ENCODE results near the gene CD2BP2. TPM values are rescaled to one million over a fixed set of nuclear protein-coding genes. Genes with fewer than 3 reads are reported as not detected.

CD2BP2 gene
- total and polyA plus RNA-seq, 2 of the 13 experiments (the other 11 are each of a cell fraction or from before 2014, with no cell fraction given), result 24.9 to 54.6 TPM

DNA sequence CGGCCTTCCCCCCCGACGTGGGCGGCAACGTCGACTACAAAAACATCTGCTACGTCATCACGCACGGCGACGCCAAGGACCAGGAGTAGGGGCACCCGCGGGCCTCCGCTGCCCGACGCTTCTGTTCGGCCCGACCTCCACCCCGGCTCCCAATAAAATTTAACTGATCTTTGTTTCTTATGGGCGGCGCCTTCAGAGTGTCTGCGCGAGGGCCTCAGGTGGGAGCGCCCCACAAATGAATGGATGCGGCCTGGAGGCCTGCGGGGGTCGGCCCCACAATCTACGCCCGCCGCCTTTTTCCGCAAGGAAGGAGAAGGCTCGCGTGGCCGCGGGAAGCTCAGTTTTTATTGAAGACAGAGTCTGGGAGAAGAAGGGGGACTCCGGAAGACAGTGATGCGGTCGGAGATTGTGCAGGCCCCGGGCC lies 22.7 kb upstream of the CD2BP2 start:
- POLR2A ChIA-PET, result interaction anchor here (1.2 to 2.0 kb wide), 5 partner anchors 13 to 32 kb away, joined by 3 to 7 read pairs (median 5); partner anchors contain the start of genes CD2BP2 and ZNF48
- BruUV-seq (replicated peaks), result no TSS peak
- intact Hi-C loops (cut with micrococcal nuclease; ENCODE audit: unreplicated experiment), result loop anchor here (1.0 to 2.0 kb wide), 2 partner anchors 17 to 57 kb away; partner anchors contain the start of gene ZNF48
- TF ChIP-seq, protein P1, sequence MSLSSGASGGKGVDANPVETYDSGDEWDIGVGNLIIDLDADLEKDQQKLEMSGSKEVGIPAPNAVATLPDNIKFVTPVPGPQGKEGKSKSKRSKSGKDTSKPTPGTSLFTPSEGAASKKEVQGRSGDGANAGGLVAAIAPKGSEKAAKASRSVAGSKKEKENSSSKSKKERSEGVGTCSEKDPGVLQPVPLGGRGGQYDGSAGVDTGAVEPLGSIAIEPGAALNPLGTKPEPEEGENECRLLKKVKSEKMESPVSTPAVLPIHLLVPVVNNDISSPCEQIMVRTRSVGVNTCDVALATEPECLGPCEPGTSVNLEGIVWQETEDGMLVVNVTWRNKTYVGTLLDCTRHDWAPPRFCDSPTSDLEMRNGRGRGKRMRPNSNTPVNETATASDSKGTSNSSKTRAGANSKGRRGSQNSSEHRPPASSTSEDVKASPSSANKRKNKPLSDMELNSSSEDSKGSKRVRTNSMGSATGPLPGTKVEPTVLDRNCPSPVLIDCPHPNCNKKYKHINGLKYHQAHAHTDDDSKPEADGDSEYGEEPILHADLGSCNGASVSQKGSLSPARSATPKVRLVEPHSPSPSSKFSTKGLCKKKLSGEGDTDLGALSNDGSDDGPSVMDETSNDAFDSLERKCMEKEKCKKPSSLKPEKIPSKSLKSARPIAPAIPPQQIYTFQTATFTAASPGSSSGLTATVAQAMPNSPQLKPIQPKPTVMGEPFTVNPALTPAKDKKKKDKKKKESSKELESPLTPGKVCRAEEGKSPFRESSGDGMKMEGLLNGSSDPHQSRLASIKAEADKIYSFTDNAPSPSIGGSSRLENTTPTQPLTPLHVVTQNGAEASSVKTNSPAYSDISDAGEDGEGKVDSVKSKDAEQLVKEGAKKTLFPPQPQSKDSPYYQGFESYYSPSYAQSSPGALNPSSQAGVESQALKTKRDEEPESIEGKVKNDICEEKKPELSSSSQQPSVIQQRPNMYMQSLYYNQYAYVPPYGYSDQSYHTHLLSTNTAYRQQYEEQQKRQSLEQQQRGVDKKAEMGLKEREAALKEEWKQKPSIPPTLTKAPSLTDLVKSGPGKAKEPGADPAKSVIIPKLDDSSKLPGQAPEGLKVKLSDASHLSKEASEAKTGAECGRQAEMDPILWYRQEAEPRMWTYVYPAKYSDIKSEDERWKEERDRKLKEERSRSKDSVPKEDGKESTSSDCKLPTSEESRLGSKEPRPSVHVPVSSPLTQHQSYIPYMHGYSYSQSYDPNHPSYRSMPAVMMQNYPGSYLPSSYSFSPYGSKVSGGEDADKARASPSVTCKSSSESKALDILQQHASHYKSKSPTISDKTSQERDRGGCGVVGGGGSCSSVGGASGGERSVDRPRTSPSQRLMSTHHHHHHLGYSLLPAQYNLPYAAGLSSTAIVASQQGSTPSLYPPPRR (CRISPR knock-in tag; IDR thresholded peaks at IDR 0.05; ENCODE audit: borderline replicate concordance), result no peak
- TF ChIP-seq JUN (CRISPR knock-in tag; IDR thresholded peaks at IDR 0.05) (no peak), SAFB2 (CRISPR knock-in tag; IDR thresholded peaks at IDR 0.05; ENCODE audit: borderline replicate concordance, low read depth) (no peak), CBX2 (IDR thresholded peaks at IDR 0.05; ENCODE audit: low read depth, low read length) (no peak), CBX2 (CRISPR knock-in tag; IDR thresholded peaks at IDR 0.05; ENCODE audit: low read depth) (no peak), POLR2A (IDR thresholded peaks at IDR 0.05; ENCODE audit: insufficient read depth in 1 of 2, low read depth in 2 of 2, low read length in 2 of 2) (no peak), HIVEP1 (CRISPR knock-in tag; IDR thresholded peaks at IDR 0.05) (no peak; the same call in 1 of the 2 replicates), TARDBP (CRISPR knock-in tag; IDR thresholded peaks at IDR 0.05) (no peak), TGIF2 (CRISPR knock-in tag; IDR thresholded peaks at IDR 0.05) (no peak), HOXA9 (CRISPR knock-in tag; IDR thresholded peaks at IDR 0.05; ENCODE audit: borderline replicate concordance) (0 out of 2 replicates have a peak, but pooled peaks have one; percentile 55), SNRNP70 (IDR thresholded peaks at IDR 0.05; ENCODE audit: low read depth, low read length) (no peak), ZNF326 (CRISPR knock-in tag; IDR thresholded peaks at IDR 0.05; ENCODE audit: borderline replicate concordance) (no peak)
- TF ChIP-seq, protein P2, sequence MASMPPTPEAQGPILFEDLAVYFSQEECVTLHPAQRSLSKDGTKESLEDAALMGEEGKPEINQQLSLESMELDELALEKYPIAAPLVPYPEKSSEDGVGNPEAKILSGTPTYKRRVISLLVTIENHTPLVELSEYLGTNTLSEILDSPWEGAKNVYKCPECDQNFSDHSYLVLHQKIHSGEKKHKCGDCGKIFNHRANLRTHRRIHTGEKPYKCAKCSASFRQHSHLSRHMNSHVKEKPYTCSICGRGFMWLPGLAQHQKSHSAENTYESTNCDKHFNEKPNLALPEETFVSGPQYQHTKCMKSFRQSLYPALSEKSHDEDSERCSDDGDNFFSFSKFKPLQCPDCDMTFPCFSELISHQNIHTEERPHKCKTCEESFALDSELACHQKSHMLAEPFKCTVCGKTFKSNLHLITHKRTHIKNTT (CRISPR knock-in tag; IDR thresholded peaks at IDR 0.05), result no peak
- TF ChIP-seq, protein P3, sequence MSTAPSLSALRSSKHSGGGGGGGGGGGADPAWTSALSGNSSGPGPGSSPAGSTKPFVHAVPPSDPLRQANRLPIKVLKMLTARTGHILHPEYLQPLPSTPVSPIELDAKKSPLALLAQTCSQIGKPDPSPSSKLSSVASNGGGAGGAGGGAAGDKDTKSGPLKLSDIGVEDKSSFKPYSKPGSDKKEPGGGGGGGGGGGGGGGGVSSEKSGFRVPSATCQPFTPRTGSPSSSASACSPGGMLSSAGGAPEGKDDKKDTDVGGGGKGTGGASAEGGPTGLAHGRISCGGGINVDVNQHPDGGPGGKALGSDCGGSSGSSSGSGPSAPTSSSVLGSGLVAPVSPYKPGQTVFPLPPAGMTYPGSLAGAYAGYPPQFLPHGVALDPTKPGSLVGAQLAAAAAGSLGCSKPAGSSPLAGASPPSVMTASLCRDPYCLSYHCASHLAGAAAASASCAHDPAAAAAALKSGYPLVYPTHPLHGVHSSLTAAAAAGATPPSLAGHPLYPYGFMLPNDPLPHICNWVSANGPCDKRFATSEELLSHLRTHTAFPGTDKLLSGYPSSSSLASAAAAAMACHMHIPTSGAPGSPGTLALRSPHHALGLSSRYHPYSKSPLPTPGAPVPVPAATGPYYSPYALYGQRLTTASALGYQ (CRISPR knock-in tag; IDR thresholded peaks at IDR 0.05), result no peak
- TF ChIP-seq, protein P4, sequence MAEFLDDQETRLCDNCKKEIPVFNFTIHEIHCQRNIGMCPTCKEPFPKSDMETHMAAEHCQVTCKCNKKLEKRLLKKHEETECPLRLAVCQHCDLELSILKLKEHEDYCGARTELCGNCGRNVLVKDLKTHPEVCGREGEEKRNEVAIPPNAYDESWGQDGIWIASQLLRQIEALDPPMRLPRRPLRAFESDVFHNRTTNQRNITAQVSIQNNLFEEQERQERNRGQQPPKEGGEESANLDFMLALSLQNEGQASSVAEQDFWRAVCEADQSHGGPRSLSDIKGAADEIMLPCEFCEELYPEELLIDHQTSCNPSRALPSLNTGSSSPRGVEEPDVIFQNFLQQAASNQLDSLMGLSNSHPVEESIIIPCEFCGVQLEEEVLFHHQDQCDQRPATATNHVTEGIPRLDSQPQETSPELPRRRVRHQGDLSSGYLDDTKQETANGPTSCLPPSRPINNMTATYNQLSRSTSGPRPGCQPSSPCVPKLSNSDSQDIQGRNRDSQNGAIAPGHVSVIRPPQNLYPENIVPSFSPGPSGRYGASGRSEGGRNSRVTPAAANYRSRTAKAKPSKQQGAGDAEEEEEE (CRISPR knock-in tag; IDR thresholded peaks at IDR 0.05; ENCODE audit: borderline replicate concordance), result no peak

More for the DNA sequence above, 22.7 kb upstream of the CD2BP2 start:
- ATAC-seq (peak; percentile 12), FAIRE-seq (no peak), DNase-seq (ENCODE audit: low spot score) (peak; percentile 73)
- in situ Hi-C loops (cut with HindIII; ENCODE audit: extremely low pct_ligation_motif_present, low pct_unique_long_range_greater_than_20kb), result no loop called here
- H3K27ac ChIP-seq (ENCODE audit: extremely low read length, insufficient read depth, low read length), result peak overlapping the region; percentile 90
- no peaks in the 10 kb centered on the region for H3K27me3 ChIP-seq (ENCODE audit: control insufficient read depth in 1 of 2, insufficient read depth in 2 of 2, low read length in 2 of 2)
- CTCF ChIA-PET (ENCODE audit: low intra/inter-chr PET ratio, low total read pairs), result no interaction called here
- peak overlapping the region; percentile 97 for H3K4me2 ChIP-seq (ENCODE audit: low read depth, low read length)
- 61% methylated on average over 39 of the region's 39 CpGs for WGBS (ENCODE audit: low lambda C conversion rate)
- H3K4me1 ChIP-seq (ENCODE audit: insufficient read depth, low read length), result peaks cover 54% of the 10 kb centered on the region
- peak overlapping the region; percentile 57 for H3K9ac ChIP-seq (ENCODE audit: insufficient read depth, low read depth, low read length)
- H2AFZ ChIP-seq (ENCODE audit: low read length), result no peak overlapping the region
- H4K20me1 ChIP-seq (ENCODE audit: insufficient read depth, low read length), result no peaks in the 10 kb centered on the region
- H3K9me3 ChIP-seq (ENCODE audit: low read length), result no peaks in the 10 kb centered on the region
- H3K79me2 ChIP-seq (ENCODE audit: insufficient read depth, low read length), result peaks cover 2% of the 10 kb centered on the region
- H3K4me3 ChIP-seq (replicated peaks in 1 of 3; ENCODE audit: insufficient read depth in 1 of 3, low read depth in 2 of 3, low read length in 3 of 3), result peak overlapping the region; percentile 46 to 97 (median 71); a peak in 4 of 6 replicates
- no peaks in the 10 kb centered on the region for H3K36me3 ChIP-seq (replicated peaks in 1 of 2; ENCODE audit: control insufficient read depth in 1 of 2, insufficient read depth in 2 of 2, low read length in 2 of 2)
